HepG2 (cell line): ENCODE results near the gene UMPS. TPM values are rescaled to one million over a fixed set of nuclear protein-coding genes. Genes with fewer than 3 reads are reported as not detected.

Experiments
- EP300 ChIP-seq, 3 experiments: sonication (generic) in 1 of 3; formaldehyde crosslinking in 1 of 3; IDR thresholded peaks; 2 replicates each; pipeline versions ENCODE4 v1.5.1 to v1.6.1; 2011 to 2020; ENCODE audit warnings: low read depth in 2 of 3, low read length in 2 of 3, borderline replicate concordance in 1 of 3, improper control_type of control experiment in 1 of 3, mild to moderate bottlenecking in 1 of 3, missing genetic modification reagents in 1 of 3, moderate library complexity in 1 of 3
- FOXA3 ChIP-seq: IDR thresholded peaks from 2 replicates; pipeline ENCODE4 v1.6.1; 2016; ENCODE audit warnings: missing genetic modification reagents, missing compliant biosample characterization
- FOXP1 ChIP-seq, 2 experiments: fragments of 450-650 bp in 1 of 2; IDR thresholded peaks; 2 replicates each; pipeline ENCODE4 v1.6.1; 2017 to 2018; ENCODE audit warnings: antibody characterized with exemption in 1 of 2
- GTF3A ChIP-seq: sonication (generic); formaldehyde crosslinking; conservative IDR thresholded peaks from 2 replicates; pipeline ENCODE4 v1.4.0; 2020; ENCODE audit warnings: mild to moderate bottlenecking, missing genetic modification reagents
- HDAC1 ChIP-seq: sonication (generic); formaldehyde crosslinking; IDR thresholded peaks from 2 replicates; pipeline ENCODE4 v1.5.1; 2020; ENCODE audit warnings: mild to moderate bottlenecking, missing genetic modification reagents
- KDM3A ChIP-seq: IDR thresholded peaks from 2 replicates; pipeline ENCODE4 v1.6.1; 2018; ENCODE audit warnings: low read depth, missing compliant biosample characterization
- KLF11 ChIP-seq: IDR thresholded peaks from 2 replicates; pipeline ENCODE4 v1.6.1; 2016; ENCODE audit warnings: missing compliant biosample characterization
- NR2C2 ChIP-seq: sonication (generic); formaldehyde crosslinking; IDR thresholded peaks from 2 replicates; pipeline ENCODE4 v1.4.0; 2020; ENCODE audit warnings: missing genetic modification reagents, mild to moderate bottlenecking, moderate library complexity, borderline replicate concordance
- NR2F1 ChIP-seq, 2 experiments: fragments of 450-650 bp in 1 of 2; formaldehyde crosslinking in 1 of 2; IDR thresholded peaks; 2 replicates each; pipeline versions ENCODE4 v1.5.0 to v1.6.1; 2016 to 2020; ENCODE audit warnings: mild to moderate bottlenecking in 1 of 2, missing compliant biosample characterization in 1 of 2, missing genetic modification reagents in 1 of 2, moderate library complexity in 1 of 2
- PITX1 ChIP-seq: sonication (generic); formaldehyde crosslinking; IDR thresholded peaks from 2 replicates; pipeline ENCODE4 v1.5.1; 2020; ENCODE audit warnings: mild to moderate bottlenecking, missing genetic modification reagents
- SOX13 ChIP-seq, 3 experiments: fragments of 450-650 bp in 1 of 3; sonication (generic) in 1 of 3; formaldehyde crosslinking in 1 of 3; IDR thresholded peaks in 2 of 3; conservative IDR thresholded peaks in 1 of 3; 2 replicates each; pipeline versions ENCODE4 v1.5.0 to v1.6.1; 2016 to 2020; ENCODE audit warnings: antibody characterized with exemption in 1 of 3, mild to moderate bottlenecking in 1 of 3, missing compliant biosample characterization in 1 of 3, missing genetic modification reagents in 1 of 3, moderate library complexity in 1 of 3
- TFAP4 ChIP-seq: sonication (generic); IDR thresholded peaks from 2 replicates; pipeline ENCODE4 v1.6.1; 2016; ENCODE audit warnings: low read depth, borderline replicate concordance
- TGIF2 ChIP-seq: IDR thresholded peaks from 2 replicates; pipeline ENCODE4 v1.6.1; 2016; ENCODE audit warnings: control low read depth, missing compliant biosample characterization
- TMF1 ChIP-seq: sonication (generic); formaldehyde crosslinking; IDR thresholded peaks from 2 replicates; pipeline ENCODE4 v1.8.1; 2022; ENCODE audit warnings: low read depth, missing genetic modification reagents
- YEATS2 ChIP-seq: sonication (generic); formaldehyde crosslinking; IDR thresholded peaks from 2 replicates; pipeline ENCODE4 v1.4.0; 2020; ENCODE audit warnings: missing genetic modification reagents, borderline replicate concordance
- ZNF367 ChIP-seq: sonication (generic); formaldehyde crosslinking; IDR thresholded peaks from 2 replicates; pipeline ENCODE4 v1.4.0; 2020; ENCODE audit warnings: missing genetic modification reagents, borderline replicate concordance
- ZNF441 ChIP-seq: sonication (generic); formaldehyde crosslinking; IDR thresholded peaks from 2 replicates; pipeline ENCODE4 v1.7.0; 2021; ENCODE audit warnings: missing genetic modification reagents, borderline replicate concordance
- ZNF460 ChIP-seq: sonication (generic); formaldehyde crosslinking; IDR thresholded peaks from 2 replicates; pipeline ENCODE4 v1.5.1; 2020; ENCODE audit warnings: missing genetic modification reagents, mild to moderate bottlenecking, borderline replicate concordance
- ZNF7 ChIP-seq: IDR thresholded peaks from 2 replicates; pipeline ENCODE4 v1.6.1; 2016; ENCODE audit warnings: missing biosample characterization, missing genetic modification reagents
- ZNF709 ChIP-seq: sonication (generic); formaldehyde crosslinking; IDR thresholded peaks from 2 replicates; pipeline ENCODE4 v1.5.0; 2020; ENCODE audit warnings: mild to moderate bottlenecking, missing genetic modification reagents
- ZXDC ChIP-seq: sonication (generic); formaldehyde crosslinking; IDR thresholded peaks from 2 replicates; pipeline ENCODE4 v1.5.0; 2020; ENCODE audit warnings: mild to moderate bottlenecking, missing genetic modification reagents
- polyA plus RNA-seq, 8 experiments: library from polyadenylated mRNA; depleted of rRNA in 3 of 8; stranded (reverse) in 7 of 8; unstranded in 1 of 8; fragments of >200 nt; fragmentation: Illumina TruSeq in 4 of 8; extraction: Trizol in 4 of 8; gene quantifications; 2 replicates each; pipeline versions ENCODE4 v1.2.1 to v1.2.3, GENCODE V29; 2011 to 2016; ENCODE audit warnings: low read depth in 4 of 8, missing spikeins in 1 of 8, mixed read lengths in 1 of 8; ENCODE audit not compliant: insufficient read depth in 1 of 8
- total RNA-seq, 5 experiments: library from RNA; depleted of rRNA; stranded (reverse); fragments of >200 nt; fragmentation: Illumina TruSeq; extraction: Trizol; gene quantifications; 2 replicates each; pipeline ENCODE4 v1.2.3, GENCODE V29; 2016; ENCODE audit warnings: low read depth in 1 of 5
- TF ChIP-seq, protein P1 (sequence below): sonication (generic); formaldehyde crosslinking; IDR thresholded peaks from 2 replicates; pipeline ENCODE4 v1.8.1; 2022; ENCODE audit warnings: mild to moderate bottlenecking, missing genetic modification reagents
- TF ChIP-seq, protein P2 (sequence below): sonication (generic); formaldehyde crosslinking; IDR thresholded peaks from 2 replicates; pipeline ENCODE4 v1.4.0; 2020; ENCODE audit warnings: missing genetic modification reagents, borderline replicate concordance
- TF ChIP-seq, protein P3 (sequence below): IDR thresholded peaks from 2 replicates; pipeline ENCODE4 v1.6.1; 2012; ENCODE audit warnings: inconsistent platforms

Gene UMPS
- total and polyA plus RNA-seq, 2 of the 13 experiments (the other 11 are each of a cell fraction or from before 2014, with no cell fraction given), result 52.7 to 74.2 TPM

DNA sequence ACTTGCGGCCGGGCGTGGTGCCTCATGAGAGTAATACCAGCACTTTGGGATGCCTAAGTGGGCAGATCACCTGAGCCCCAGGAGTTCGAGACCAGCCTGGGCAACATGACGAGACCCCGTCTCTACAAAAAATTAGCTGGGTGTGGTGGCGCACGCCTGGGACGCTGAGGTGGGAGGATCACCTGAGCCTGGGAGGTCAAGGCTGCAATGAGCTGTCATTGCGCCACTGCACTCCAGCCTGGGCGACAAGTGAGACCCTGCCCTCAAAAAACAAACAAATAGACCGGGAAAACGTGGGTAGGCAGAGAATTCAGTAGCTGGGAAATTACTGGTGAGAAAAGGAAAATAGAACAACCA lies 667 bp downstream of the UMPS start (continued):
- TF ChIP-seq TFAP4, result peak; percentile 74
- peak; percentile 100 for TF ChIP-seq ZNF460
- TF ChIP-seq, protein P1, sequence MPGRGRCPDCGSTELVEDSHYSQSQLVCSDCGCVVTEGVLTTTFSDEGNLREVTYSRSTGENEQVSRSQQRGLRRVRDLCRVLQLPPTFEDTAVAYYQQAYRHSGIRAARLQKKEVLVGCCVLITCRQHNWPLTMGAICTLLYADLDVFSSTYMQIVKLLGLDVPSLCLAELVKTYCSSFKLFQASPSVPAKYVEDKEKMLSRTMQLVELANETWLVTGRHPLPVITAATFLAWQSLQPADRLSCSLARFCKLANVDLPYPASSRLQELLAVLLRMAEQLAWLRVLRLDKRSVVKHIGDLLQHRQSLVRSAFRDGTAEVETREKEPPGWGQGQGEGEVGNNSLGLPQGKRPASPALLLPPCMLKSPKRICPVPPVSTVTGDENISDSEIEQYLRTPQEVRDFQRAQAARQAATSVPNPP (CRISPR knock-in tag), result no peak
- no peak for TF ChIP-seq ZNF7 (CRISPR knock-in tag)
- TF ChIP-seq KDM3A (CRISPR knock-in tag), result 0 out of 2 replicates have a peak, but pooled peaks have one; percentile 54
- TF ChIP-seq, protein P2, sequence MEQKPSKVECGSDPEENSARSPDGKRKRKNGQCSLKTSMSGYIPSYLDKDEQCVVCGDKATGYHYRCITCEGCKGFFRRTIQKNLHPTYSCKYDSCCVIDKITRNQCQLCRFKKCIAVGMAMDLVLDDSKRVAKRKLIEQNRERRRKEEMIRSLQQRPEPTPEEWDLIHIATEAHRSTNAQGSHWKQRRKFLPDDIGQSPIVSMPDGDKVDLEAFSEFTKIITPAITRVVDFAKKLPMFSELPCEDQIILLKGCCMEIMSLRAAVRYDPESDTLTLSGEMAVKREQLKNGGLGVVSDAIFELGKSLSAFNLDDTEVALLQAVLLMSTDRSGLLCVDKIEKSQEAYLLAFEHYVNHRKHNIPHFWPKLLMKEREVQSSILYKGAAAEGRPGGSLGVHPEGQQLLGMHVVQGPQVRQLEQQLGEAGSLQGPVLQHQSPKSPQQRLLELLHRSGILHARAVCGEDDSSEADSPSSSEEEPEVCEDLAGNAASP (CRISPR knock-in tag), result peak; percentile 88; the same call in 1 of the 2 replicates
- TF ChIP-seq TMF1 (CRISPR knock-in tag), result no peak; the same call in 1 of the 2 replicates
- TF ChIP-seq FOXA3, result peak; percentile 58; the same call in 1 of the 2 replicates
- 0 out of 2 replicates have a peak, but pooled peaks have one; percentile 6 for TF ChIP-seq ZNF441 (CRISPR knock-in tag)
- TF ChIP-seq GTF3A (CRISPR knock-in tag), result no peak
- peak; percentile 68 for TF ChIP-seq NR2C2
- no peak for TF ChIP-seq ZXDC (CRISPR knock-in tag)
- TF ChIP-seq NR2F1 (CRISPR knock-in tag; IDR thresholded peaks at IDR 0.05), result peak; percentile 94 to 96
- TF ChIP-seq, protein P3, sequence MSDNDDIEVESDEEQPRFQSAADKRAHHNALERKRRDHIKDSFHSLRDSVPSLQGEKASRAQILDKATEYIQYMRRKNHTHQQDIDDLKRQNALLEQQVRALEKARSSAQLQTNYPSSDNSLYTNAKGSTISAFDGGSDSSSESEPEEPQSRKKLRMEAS, result peak; percentile 52
- no peak for TF ChIP-seq FOXP1 (IDR thresholded peaks at IDR 0.05)
- TF ChIP-seq FOXP1 (CRISPR knock-in tag; IDR thresholded peaks at IDR 0.05), result peak; percentile 42; the same call in 1 of the 2 replicates
- no peak for TF ChIP-seq SOX13 (IDR thresholded peaks at IDR 0.05)
- peak in 1 of 2 experiments; percentile 66; a peak in 2 of 4 replicates for TF ChIP-seq SOX13 (CRISPR knock-in tag; conservative IDR thresholded peaks at IDR 0.05 in 1 of 2, IDR thresholded peaks at IDR 0.05 in 1 of 2)
- TF ChIP-seq KLF11 (CRISPR knock-in tag), result no peak
- TF ChIP-seq HDAC1 (CRISPR knock-in tag), result peak; percentile 49; the same call in 1 of the 2 replicates
- peak; percentile 5; the same call in 1 of the 2 replicates for TF ChIP-seq TGIF2 (CRISPR knock-in tag)
- 0 out of 2 replicates have a peak, but pooled peaks have one; percentile 32 for TF ChIP-seq PITX1 (CRISPR knock-in tag)
- TF ChIP-seq ZNF367 (CRISPR knock-in tag), result no peak
- no peak for TF ChIP-seq YEATS2 (CRISPR knock-in tag)
- no peak; the same call in 1 of the 2 replicates for TF ChIP-seq ZNF709
- TF ChIP-seq EP300 (IDR thresholded peaks at IDR 0.05; ENCODE audit: low read depth in 2 of 2, low read length in 2 of 2), result no peak; a peak in 1 of 4 replicates
- 0 out of 2 replicates have a peak, but pooled peaks have one; percentile 19 for TF ChIP-seq EP300 (CRISPR knock-in tag; IDR thresholded peaks at IDR 0.05; ENCODE audit: borderline replicate concordance)
